ENCODE measurements around the gene SCAP.

- no peak for TF ChIP-seq ZNF266 (tag by site-specific recombination; IDR thresholded peaks at IDR 0.05; ENCODE audit: low read depth)
- TF ChIP-seq ZNF274 (IDR thresholded peaks at IDR 0.05; ENCODE audit: low read length): no peak
- no peak for TF ChIP-seq ZNF274 (tag by site-specific recombination; IDR thresholded peaks at IDR 0.05; ENCODE audit: borderline replicate concordance)
- no peak for TF ChIP-seq ZNF335 (tag by site-specific recombination; conservative IDR thresholded peaks at IDR 0.05)
- no peak for TF ChIP-seq ZNF513 (tag by site-specific recombination; IDR thresholded peaks at IDR 0.05)
- no peak for TF ChIP-seq ZNF391 (tag by site-specific recombination; IDR thresholded peaks at IDR 0.05; ENCODE audit: borderline replicate concordance, low read depth)
- no peak for TF ChIP-seq REST (tag by site-specific recombination; IDR thresholded peaks at IDR 0.05)
- no peak for TF ChIP-seq ZNF248 (tag by site-specific recombination; IDR thresholded peaks at IDR 0.05)
Measured at GRCh38 chr3:47399016-47399415, 76.7 kb downstream of the SCAP start.

Data from HEK293 (cell line).